ELR (cell line): ENCODE data around the gene HERC2.

ENCODE experiments used
- DNase-seq: peaks from one replicate; pipeline ENCODE4 v3.0.0-alpha.2; 2015; ENCODE audit warnings: low read depth

HERC2 gene

DNA sequence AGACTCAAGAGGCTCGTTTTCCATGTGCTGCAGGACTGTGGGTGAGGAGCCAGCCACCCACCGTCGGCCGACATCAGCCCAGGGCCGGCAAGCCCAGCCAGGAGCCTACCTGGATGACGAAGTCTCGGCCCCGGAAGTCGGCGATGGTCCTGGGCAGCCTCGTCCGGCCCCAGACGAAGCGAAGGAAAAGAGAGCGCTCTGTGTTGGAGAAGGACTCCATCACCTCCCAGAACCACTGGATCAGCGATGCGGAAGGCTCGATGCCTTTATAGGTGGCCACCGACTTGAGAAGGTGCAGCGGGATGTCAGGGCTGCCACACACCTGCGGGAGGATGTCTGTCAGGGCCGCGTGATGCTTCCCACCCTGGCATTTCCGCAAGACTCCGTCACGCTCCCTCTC lies 209.0 kb downstream of the HERC2 start:
- DNase-seq, result no peak

DNA sequence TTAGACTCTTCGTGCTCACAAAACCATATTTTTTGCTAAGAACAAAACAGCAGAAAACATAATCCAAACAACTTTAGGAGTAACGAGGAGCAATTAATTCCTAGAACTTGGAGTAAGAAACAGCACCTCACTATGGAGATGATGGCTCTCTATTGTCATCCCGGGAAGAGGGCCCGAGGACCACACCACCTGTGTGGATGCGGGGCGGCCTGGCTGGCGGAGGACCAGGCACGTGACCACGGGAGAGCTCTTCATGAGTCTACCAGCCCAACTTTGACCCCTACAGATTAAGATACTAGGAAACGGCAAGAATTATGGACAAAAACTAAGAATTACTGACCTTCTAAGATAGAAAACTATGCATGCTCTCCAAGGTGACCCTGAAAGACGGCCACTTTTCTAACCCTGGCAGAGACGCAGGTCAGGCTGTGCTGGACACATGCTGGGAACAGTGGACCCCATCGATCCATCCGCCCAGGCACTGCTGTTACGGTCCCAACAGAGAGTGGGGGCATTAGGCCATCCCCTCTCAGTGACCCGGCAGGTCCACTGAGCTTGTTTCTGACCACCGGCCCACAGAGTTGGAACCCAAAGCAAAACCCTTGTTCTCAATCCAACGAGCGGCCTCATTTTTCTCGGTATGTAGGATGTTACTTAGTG lies 209.7 kb downstream of the HERC2 start:
- DNase-seq, result no peak

DNA sequence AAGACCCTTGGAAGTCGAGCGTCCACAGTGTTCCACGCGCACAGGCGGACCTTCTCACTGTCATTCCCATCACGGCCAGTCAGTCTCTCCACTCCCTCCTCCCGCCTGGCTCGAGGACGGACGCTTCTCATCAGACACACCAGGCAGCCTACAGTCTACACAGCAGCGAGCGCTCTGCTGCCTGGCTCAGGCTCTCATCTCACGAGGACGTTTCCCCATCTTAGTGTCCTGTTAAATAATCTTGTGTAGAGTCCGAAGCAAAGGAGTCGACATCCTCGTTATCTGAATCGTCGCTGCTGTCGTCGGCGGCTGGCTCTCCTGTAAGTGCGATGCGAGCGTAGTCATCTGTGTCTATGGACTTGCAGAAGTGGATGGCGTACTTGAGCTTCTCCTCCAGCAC lies 210.4 kb downstream of the HERC2 start:
- DNase-seq, result no peak

DNA sequence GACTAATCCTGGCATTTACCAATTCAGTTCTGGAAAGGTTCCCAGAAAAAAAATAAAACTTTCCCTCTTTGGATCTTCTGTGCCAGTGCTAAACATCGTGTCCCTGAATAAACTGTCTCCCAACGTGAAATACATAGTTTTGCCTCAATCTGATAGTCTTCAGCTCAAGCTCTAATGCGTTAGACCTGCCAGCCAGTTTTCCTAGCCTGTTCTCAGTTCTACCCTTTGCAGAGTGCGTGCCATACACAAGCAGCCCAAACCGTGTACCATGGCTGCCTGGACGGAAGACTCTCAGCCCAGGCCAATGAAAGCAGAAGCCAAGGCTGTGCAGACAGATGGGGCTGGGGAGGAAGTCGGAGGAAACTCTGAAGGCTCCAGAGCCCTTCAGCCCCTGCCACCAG lies 211.5 kb downstream of the HERC2 start:
- DNase-seq, result no peak

DNA sequence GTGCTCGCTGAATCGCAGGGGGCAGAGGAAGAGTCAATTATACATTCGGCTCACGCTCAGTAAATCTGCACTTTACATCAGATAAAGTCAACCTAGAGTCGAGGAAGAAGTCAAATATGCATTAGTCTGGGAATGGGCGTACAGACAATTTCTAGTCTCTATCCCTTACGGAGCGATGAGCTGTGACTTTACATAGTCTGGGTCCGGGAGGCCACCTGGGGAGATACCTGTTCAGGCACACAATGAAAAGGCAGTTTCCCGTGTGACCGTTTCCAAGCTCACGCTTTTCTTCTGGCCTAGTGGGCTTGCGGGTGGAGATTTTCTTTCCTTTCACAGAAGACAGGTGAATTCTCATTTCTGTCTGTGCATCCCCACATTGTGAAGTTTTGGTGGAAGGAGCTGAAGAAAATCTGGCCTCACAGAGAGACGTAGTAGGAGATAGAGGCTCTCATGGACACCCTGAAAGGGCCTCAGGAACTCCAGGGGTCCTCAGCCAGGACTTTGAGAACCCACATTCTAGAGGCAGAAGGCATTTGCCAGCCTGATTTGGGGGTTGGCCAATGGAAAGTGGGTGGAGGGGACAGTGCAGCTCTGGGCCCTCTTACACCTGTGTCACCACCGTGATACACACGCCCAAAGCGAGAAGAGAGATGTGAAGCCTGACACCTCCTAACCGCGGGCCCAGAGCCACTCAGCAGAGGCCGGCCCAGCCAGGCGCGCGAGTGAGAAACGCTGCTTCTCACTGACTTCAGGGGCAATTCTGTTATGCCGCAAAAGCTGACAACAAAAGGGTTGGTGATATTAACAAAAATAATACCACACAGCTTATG lies 212.1 kb downstream of the HERC2 start:
- DNase-seq, result no peak

DNA sequence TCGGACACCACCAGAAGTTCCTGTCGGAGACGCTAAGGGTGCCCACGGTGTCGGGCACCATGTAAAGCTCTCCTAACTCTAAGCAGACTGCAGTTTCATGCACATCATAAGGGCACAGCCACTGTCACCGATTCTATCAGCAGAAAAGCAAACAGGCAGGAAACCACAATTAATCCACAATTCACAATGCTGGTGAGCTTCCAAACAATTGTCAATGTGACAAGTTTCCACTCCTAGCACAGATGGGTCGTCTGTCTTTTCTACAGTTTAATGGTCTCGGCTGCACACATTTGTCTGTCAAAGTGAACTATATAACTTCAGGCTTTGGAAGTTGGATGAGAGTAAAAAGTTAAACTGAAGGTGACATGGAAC lies 214.1 kb downstream of the HERC2 start:
- DNase-seq, result no peak

DNA sequence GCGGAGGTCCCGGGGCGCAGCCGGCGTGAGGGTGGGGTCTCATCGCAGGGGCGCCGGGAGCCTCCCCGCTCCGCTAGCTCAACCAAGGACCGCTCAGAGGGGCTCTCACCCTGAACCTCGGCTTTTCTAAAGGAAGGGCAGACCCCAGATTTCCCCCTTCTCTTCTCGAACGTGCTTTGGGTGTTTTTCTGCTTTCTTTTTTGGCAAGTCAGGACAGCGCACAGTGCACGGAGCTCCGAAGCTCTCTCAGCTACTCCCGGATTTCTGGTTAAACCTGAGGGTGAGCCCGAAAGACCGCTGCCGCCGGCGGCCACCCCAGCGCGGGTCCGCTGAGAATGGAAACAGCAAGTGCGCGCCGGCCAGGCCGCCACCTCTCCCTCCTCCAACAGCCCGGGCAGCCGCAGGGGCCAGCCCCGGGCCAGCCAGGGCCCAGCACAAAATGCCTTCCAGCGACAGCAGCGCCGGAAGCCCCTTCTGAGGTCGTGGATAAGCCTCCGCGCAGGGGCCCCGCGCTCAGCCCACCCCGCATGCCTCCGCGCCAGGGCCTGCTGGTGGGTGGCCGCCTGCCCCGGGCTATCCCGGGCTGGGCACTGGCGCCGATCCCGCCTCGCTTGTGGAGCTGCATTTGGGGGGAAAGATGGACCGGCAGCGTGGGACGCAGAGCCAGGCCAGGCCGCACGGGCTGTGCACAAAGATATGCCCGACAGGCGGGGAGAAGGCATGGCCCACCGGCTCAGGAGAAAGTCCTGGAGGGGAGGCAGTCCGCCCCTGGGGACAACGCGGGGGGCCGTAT lies 214.7 kb downstream of the HERC2 start:
- DNase-seq, result no peak

DNA sequence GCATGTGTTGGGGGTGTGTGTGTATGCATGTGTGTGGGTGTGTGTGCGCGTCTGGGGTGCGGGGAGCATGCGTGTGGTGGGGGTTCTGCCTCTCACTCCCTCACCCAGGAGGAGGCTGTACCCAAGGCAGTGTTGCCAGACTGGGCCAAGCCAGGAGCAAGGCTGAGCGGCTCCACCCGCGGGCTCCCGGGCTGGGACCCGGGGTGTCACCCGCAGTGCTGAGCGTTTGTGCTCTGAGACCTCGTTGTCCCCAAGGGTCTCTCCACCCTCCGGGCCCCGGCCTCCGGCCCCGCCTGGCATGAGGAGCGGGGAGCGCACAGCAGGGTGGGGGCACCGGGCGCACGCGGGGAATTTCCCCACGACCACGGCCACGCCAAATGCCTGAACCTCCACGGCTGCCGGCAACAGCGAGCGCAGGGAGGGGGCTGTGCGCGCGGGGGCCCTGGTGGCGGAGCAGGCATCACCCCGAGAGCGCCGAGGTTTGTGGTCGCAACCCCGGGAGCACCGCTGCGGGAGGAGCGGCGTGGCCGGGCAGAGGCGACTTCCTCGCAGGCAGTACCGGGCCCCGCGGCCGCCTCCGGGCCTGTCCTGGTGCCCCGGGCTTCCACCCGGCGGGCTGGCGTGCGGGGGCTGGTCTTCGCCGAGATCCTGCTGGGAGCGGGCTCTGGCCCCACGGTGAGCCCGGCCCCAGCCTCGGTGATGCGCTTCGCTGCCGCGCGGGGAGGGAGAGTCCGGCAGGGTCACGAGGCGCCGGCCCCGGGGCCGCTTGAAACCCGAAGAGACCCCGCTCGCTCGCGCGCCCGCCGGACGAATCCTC lies 215.5 kb downstream of the HERC2 start:
- DNase-seq, result peak; percentile 13

DNA sequence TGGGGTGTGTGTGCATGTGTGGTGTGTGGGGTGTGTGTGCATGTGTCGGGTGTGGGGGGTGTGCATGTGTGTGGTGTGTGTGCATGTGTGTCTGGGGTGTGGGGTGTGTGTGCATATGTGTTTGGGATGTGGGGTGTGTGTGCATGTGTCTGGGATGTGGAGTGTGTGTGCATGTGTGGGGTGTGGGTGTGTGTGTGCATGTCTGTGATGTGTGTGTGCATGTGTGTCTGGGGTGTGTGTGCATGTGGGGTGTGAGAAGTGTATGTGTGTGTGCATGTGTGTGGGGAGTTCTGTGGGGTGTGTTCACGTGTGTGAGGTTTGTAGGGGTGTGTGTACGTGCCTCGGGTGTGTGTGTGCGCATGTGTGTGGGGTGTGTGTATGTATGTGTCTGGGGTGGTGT lies 216.2 kb downstream of the HERC2 start:
- no peak for DNase-seq

DNA sequence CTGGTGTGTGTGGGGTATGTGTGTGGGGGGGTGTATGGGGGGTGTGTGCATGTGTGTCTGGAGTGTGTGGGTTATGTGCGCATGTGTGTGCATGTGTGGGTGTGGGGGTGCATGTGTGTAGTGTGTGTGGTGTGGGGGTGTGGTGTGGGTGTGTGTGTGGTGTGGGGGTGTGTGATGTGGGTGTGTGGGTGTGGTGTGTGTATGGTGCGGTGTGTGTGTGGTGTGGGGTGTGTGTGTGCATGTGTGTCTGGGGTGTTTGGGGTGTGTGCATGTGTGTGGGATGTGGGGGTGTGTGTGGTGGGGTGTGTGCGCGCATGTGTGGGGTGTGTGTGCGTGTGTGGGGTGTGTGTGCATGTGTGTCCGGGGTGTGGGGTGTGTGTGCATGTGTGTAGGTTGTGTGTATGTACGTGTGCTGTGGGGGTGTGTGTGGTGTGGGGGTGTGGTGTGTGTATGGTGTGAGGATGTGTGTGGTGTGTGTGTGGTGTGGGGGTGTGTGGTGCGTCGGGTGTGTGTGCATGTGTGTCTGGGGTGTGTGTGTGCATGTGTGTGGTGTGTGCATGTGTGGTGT lies 216.7 kb downstream of the HERC2 start:
- DNase-seq, result no peak

DNA sequence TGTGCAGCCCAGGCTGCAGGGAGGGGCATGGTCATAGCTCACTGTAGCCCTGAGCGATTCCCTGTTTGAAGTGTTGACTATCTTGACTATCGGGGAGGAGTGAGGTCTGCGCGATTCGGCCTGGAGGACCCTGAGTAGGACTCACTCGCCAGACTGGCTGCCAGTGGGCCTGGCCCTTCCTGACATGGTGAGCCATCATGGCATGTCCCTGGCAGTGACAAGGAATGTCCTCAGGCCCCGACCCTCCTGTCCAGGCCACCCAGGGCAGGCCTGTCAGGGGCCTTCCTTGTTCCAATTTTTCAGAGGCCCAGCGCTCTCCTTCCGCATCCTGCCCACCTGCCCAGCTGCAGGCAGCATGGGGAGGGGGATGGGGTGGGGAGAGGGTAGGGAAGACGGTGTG lies 217.7 kb downstream of the HERC2 start:
- no peak for DNase-seq

DNA sequence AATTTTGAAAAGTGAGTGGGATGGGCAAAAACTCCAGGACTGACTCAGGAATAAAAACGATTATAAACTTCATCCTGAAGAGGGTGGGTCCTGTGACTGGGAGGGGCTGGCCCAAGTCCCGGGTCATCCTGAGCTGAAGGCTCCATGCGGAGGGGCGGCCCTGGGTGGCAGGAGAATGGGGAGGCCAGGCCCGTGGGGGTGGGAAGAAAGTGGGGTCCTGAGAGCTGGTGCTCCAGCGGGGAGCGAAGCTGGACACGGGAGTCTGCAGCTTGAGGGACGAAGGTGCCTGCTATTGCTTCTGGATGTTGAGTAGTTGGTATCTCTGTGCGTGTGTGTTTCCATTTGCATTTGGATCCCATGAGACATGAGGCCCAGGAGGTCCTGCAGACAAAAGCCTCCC lies 218.1 kb downstream of the HERC2 start:
- no peak for DNase-seq

DNA sequence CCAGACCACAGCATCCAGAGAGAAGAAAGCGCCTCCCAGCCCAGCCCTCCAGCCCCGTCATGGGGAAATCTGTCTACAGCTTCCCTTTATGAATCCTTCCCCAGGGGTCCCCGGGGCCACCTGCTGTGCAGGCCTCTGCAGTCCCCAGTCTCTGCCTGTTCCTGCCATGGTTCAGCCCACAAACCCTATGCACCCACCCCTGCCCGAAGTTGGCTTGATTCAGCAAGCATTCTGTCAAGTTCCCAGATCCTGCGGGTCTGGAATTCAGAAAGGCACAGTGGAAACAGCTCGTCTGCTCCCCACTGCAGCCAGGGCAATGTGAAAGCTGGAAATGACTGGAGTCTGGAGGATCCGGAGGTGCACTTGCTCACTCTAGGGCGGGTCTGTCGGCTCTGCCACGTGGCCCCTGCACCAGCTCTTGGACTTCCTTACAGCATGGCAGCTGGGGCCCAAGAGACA lies 220.0 kb downstream of the HERC2 start:
- DNase-seq, result no peak

DNA sequence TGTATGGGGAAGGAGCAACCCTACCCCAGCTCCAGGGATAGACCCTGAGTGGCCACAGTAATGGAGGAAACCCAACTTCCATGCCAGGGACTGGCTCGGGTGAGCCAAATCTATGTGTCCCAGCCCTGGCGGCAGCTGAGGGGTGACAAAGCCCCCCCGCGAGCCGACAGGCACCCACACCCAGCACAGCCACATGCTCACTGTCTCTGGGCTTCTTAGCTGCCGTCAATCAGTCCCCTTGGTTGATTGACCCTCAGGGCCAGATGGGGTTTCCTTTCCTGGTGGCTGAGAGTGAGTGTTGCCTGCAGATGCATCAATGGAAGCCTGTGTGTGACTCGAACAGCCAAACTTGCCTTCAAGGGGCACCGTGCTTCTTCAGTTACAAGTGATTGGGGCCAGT lies 220.8 kb downstream of the HERC2 start:
- no peak for DNase-seq

DNA sequence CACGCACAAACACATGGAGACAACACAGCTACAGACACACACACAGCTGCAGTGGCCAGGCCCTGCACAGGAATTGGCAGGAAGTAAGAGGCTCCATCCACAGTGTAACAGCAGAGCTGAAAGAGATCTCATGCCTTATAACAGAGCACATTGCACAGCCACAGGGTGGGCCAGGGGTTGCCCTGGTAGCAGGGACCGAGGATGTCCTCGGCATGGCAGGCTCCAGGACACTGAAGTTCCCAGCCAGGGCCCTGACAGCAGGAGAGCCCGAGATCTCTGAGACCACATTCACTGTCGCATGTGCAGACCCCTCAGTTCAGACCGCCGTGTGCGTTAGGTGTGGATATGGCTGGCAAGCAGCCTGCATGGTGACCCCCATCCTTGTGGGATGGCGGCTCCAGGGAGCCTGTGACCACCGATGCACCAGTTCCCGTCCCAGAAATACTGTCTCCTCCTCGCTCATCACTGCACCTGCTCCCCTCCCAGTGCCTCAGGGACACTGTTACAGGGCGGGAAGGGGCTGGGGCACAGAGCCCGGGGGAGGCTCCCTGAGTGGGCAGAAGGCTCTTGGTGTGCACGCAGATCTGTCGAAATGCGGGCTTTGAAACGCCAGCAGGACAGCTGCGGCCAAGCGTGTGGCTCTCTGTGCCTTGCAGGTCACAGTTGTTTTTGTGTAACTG lies 221.3 kb downstream of the HERC2 start:
- no peak for DNase-seq

DNA sequence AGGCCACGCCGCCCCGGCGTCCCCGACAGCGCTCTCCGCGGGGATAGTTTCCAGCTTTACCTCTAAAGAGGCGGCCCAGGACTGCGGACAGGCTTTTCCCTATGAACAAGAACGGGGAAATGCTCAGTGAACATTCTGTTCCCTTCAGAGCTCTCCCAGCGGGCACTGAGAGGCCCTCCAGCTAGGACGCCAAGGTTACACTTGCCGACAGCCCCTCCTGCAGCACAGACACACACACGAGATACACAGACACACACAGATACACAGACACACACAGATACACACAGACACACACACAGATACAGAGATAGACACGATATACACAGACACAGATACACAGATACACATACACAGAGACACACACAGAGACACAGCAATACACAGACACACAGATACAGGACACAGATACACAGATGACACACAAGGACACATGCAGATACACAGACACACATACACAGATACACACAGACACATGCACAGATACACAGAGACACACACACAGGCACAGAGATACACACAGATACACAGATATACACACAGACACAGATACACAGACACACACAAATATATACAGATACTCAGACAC lies 222.3 kb downstream of the HERC2 start:
- DNase-seq, result no peak

DNA sequence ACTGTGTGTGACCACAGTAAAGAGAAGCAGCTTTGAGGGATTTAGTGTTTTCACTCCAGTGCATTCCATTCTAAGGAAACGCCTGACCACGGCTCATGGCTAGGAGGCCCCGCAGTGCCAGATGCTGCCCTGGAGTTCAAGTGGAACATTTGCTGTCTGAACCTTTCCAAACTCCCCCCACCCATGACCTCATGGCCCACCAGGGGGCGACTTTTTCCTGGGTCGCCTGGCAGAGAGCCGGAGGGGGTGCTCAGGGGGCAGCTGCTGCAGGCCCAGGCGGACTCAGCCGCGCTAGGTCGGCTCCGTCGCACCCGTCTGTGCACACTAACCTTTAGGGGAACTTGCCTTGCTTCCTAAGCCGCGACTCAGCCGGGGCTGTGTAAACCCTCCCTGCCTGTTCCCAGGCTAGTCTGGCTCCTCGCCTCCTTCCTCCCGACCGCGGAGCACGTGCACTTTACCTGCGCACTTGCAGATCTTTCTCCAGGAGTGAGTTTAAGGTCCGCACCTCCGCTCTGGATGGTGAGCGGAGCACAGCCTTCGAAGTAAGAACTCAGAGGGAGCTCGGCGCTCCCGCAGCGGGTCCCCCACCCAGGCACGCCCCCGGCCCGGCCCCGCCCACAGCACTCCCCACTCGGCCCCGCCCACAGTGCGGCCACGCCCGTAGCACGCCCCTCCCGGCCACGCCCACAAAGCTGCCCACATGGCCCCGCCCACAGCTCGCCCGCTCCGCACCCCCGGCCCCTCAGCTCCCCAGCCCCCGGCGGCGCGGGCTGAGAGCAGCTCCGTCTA lies 223.0 kb downstream of the HERC2 start, which contains the start of gene OCA2:
Gene OCA2, minus strand, starts transcription at position 550 of the 789 bp plus-strand sequence. CDS start 17,441 bp downstream, outside the sequence.
- peak; percentile 36 for DNase-seq

DNA sequence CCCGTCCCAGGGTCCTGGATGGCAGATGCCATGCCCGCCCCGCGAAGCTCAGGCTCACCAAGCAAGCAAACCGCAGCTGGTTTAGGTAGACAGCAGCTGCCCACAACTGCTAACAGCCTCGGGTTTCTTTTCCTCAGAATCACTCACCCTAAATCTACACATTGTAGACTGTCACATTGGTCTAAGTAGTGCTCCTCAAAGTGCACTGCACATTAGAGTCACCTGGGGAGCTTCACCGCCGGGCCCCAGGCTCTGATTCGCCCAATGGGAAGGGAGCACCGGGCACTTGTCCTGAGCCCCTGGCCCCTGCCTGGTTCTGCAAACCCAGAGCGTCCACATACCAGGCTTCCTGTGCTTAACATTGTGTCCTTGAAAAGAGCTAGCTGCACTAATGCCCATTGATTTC lies 223.6 kb downstream of the HERC2 start:
- DNase-seq, result no peak

DNA sequence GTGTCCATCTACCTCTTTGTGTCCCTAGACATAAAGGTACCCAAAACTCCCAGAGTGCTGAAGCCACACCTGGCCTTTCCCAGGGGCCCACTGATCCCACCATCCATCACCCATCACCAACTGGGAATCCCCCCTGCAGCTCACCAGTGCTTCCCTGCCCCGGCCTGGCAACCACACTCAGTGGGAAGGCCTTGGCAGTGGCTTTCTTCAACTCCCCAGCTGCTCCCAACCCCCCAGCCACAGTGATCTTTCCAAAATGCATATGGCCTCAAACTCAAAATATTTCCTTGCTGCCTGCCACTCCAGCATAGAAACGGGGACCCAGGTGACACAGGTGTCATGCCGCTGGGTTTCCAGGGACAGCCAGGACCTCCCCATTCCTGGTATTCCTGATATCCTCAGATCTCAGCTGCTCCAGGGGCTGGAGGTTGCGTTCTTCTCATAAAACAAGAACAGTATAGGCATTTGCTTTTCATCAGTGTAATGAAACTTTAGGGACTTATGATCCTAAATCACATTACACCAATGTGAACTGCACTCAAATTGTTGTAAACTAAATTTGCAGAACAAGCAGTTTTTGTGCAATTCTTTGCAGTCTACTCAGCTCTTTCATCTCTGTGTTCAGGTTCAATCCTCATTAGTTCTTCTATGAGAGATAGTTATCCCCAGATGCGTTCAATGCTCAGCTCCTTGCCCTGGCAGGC lies 224.2 kb downstream of the HERC2 start:
- DNase-seq, result no peak
